IPS-15b (cell line): ENCODE measurements around the gene LXN.
"Not testable (repeated sequence)": the region's sequence is repeated elsewhere in the genome, so short reads cannot be mapped to it uniquely, and the experiment has no call there.

Source experiments
- H3K27me3 ChIP-seq: one replicate; pipeline ENCODE4 v1.6.1; 2013; ENCODE audit warnings: low read length; ENCODE audit not compliant: control insufficient read depth, insufficient read depth
- H3K36me3 ChIP-seq: one replicate; pipeline ENCODE4 v1.6.1; 2013; ENCODE audit warnings: low read length; ENCODE audit not compliant: control insufficient read depth, insufficient read depth
- H3K4me1 ChIP-seq: one replicate; pipeline ENCODE4 v1.6.1; 2013; ENCODE audit warnings: mild to moderate bottlenecking, low read length; ENCODE audit not compliant: control insufficient read depth, insufficient read depth
- H3K4me3 ChIP-seq: one replicate; pipeline ENCODE4 v1.5.1; 2013; ENCODE audit warnings: low read depth, low read length
- H3K9ac ChIP-seq: one replicate; pipeline ENCODE4 v1.6.1; 2013; ENCODE audit warnings: low read depth, mild to moderate bottlenecking, low read length
- H3K9me3 ChIP-seq: one replicate; pipeline ENCODE4 v1.6.1; 2013; ENCODE audit warnings: mild to moderate bottlenecking, low read length; ENCODE audit not compliant: control insufficient read depth, insufficient read depth

Gene LXN

DNA sequence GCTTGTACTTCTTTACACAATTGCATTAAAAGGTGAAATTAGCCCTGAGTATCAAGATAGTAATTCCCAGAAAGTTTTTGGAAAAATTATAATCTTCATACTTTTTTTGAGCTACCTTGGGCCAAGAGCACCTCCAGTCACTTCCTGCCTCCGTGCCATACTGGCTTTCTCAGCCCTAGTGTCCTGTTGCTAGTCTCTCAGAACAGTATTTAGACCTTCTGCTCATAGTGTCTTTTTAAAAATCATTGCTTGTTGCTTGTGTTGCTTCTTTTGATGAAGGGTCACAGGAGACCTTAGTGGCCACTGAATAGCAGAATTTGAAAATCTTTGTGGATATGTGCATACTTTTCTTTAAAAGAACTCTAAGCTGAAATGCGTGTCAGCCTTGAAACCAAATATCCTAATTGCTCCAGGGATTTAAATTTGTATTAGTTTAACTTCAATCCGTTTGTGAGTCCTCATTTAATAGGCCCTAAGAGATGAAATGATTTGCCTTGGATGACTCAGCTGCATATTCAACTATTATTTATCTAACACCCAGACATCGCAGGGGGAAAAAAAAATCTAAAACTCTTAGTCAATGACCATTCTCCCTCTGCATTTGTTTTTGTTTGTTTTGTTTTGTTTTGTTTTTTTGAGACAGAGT, 29.1 kb upstream of the LXN start:
- no peaks in the 10 kb centered on the region for H3K36me3 ChIP-seq
- H3K27me3 ChIP-seq = no peaks in the 10 kb centered on the region
- no peak overlapping the region for H3K4me3 ChIP-seq
- no peak overlapping the region for H3K9ac ChIP-seq
- H3K9me3 ChIP-seq = no peaks in the 10 kb centered on the region
- H3K4me1 ChIP-seq = no peaks in the 10 kb centered on the region

- H3K9ac ChIP-seq = no peak overlapping the region
- H3K27me3 ChIP-seq = no peaks in the 10 kb centered on the region
- H3K4me1 ChIP-seq = no peaks in the 10 kb centered on the region
- H3K9me3 ChIP-seq = no peaks in the 10 kb centered on the region
- no peaks in the 10 kb centered on the region for H3K36me3 ChIP-seq
- no peak overlapping the region for H3K4me3 ChIP-seq
These were observed 28.1 kb upstream of the LXN start for GRCh38 chr3:158700559-158700958.

GRCh38 chr3:158696618-158697017, 24.2 kb upstream of the LXN start:
- peaks cover 3% of the 10 kb centered on the region for H3K36me3 ChIP-seq
- no peaks in the 10 kb centered on the region for H3K27me3 ChIP-seq
- H3K4me3 ChIP-seq = no peak overlapping the region
- no peaks in the 10 kb centered on the region for H3K9me3 ChIP-seq
- no peaks in the 10 kb centered on the region for H3K4me1 ChIP-seq
- H3K9ac ChIP-seq = no peak overlapping the region

DNA sequence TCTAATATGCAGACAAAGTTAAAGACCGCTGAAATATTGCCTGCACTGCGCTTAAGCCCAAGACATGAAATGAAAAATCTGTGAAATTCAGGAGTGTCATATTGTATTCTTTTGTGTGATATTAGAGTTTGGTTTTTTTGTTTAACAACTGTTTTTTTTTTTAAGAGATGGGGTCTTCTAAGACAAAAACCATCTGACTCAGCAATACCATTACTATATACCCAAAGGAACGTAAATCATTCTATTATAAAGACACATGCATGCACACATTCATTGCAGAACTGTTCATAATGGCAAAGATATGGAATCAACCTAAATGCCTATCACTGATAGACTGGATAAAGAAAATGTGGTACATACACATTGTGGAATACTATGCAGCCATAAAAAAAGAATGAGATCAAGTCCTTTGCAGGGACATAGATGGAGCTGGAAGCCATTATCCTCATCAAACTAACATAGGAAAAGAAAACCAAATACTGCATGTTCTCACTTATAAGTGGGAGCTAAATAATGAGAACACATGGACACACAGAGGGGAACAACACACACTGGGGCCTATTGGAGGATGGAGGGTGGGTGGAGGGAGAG, 21.5 kb upstream of the LXN start:
- not testable (repeated sequence) for H3K9me3 ChIP-seq, H3K36me3 ChIP-seq, H3K27me3 ChIP-seq, H3K4me1 ChIP-seq, H3K9ac ChIP-seq, H3K4me3 ChIP-seq

- H3K4me3 ChIP-seq = no peak overlapping the region
- peaks cover 3% of the 10 kb centered on the region for H3K36me3 ChIP-seq
- H3K27me3 ChIP-seq = no peaks in the 10 kb centered on the region
- H3K9ac ChIP-seq = no peak overlapping the region
- H3K4me1 ChIP-seq = no peaks in the 10 kb centered on the region
- H3K9me3 ChIP-seq = no peaks in the 10 kb centered on the region
These were observed 12.7 kb upstream of the LXN start for GRCh38 chr3:158685159-158685558.

DNA sequence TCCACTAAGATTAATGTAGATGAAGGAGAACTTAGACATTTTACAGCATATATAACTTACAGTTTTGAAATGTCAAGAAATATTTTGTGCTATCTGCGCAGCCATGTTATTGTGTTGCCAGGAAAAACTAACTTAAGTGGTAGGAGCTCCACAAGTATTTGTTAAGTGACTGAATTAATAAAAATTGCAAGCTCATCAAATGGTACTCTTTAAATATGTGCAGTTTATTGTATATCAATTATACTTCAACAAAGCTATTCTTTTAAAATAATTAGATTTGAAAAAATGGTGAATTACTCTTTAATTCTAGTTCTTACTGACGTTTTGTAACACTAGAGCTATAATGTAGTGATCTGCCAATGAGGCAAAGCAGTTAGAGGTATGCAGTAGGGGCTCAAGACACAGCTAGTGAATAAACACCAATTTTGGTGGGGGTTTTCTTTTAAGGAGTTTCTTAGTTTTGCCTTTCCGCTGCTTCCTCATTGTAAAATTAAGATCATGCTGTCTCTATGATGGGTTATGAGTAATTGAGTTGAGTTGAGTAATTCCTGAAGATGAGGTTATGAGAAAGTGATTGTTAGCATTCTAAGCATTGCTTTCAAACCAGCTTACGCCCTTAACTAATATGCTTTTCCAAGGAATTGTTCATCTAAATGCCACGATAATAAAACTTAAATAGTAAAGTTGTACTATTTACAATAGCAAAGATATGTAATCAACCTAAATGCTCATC, 10.9 kb upstream of the LXN start:
- Histone ChIP-seq H3K27me3 (no peaks in the 10 kb centered on the region), H3K9me3 (no peaks in the 10 kb centered on the region), H3K36me3 (peaks cover 3% of the 10 kb centered on the region), H3K9ac (no peak overlapping the region), H3K4me3 (no peak overlapping the region), H3K4me1 (no peaks in the 10 kb centered on the region)

DNA sequence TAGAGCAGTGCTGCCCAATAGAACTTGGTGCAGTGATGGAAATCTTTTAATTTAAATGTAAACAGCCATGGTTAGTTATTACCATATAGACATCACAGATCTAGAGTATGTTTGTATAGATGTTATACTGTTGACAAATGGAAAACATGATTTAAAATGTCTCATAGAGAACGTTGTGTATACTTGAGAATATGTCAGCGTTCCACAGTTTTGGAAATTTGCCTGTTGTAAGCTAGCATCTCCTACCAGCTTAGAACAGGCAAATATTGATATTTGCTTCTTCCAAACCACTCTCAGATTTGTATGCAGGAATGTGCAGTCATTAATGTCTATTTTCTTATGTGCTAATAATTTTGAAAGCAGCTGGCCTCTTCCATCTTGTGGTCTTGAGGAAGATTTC, 8.4 kb upstream of the LXN start:
- H3K36me3 ChIP-seq = peaks cover 3% of the 10 kb centered on the region

DNA sequence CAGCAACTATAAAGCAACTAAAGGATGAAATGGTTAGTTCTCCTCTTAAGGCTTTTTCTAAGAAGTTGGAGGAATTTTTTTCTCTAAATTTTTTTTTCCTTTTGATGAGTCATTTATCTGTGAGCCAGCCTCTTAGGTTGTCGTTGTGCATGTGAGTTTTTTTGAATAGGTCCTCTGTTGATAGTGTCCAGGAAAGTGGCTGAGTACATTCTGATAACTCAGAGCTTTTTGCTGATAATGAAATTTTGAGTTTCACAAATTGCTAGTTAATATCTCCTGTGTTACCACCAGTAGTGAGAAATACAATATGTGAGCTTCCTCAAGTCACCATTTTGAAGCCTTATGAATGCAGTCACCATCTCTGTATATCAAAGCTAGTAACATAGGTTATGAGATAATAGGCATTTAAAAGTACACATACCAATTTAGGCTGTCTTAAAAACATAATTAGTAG, 7.1 kb upstream of the LXN start:
- Histone ChIP-seq H3K4me1 (no peaks in the 10 kb centered on the region), H3K9ac (no peak overlapping the region), H3K9me3 (no peaks in the 10 kb centered on the region), H3K4me3 (no peak overlapping the region), H3K36me3 (peaks cover 2% of the 10 kb centered on the region), H3K27me3 (no peaks in the 10 kb centered on the region)

More for the DNA sequence above, 8.4 kb upstream of the LXN start:
- no peak overlapping the region for H3K4me3 ChIP-seq
- no peaks in the 10 kb centered on the region for H3K9me3 ChIP-seq
- no peak overlapping the region for H3K9ac ChIP-seq
- H3K27me3 ChIP-seq = no peaks in the 10 kb centered on the region
- H3K4me1 ChIP-seq = no peaks in the 10 kb centered on the region

GRCh38 chr3:158678687-158679086, 6.2 kb upstream of the LXN start:
- Histone ChIP-seq H3K36me3 (no peaks in the 10 kb centered on the region), H3K27me3 (no peaks in the 10 kb centered on the region), H3K9me3 (no peaks in the 10 kb centered on the region), H3K4me1 (no peaks in the 10 kb centered on the region), H3K4me3 (no peak overlapping the region), H3K9ac (no peak overlapping the region)

GRCh38 chr3:158671821-158672214, 630 bp downstream of the LXN start:
- Histone ChIP-seq H3K4me1 (peaks cover 3% of the 10 kb centered on the region), H3K9me3 (no peaks in the 10 kb centered on the region), H3K36me3 (no peaks in the 10 kb centered on the region), H3K9ac (peak overlapping the region; percentile 62), H3K4me3 (peak overlapping the region; percentile 87), H3K27me3 (no peaks in the 10 kb centered on the region)

GRCh38 chr3:158668506-158668905, 3.9 kb downstream of the LXN start:
- Histone ChIP-seq H3K4me1 (peaks cover 3% of the 10 kb centered on the region), H3K9me3 (no peaks in the 10 kb centered on the region), H3K9ac (no peak overlapping the region), H3K27me3 (no peaks in the 10 kb centered on the region), H3K36me3 (no peaks in the 10 kb centered on the region), H3K4me3 (no peak overlapping the region)

GRCh38 chr3:158666416-158666815, 6.0 kb downstream of the LXN start:
- H3K4me1 ChIP-seq = peaks cover 1% of the 10 kb centered on the region
- peaks cover 3% of the 10 kb centered on the region for H3K36me3 ChIP-seq
- H3K9ac ChIP-seq = no peak overlapping the region
- no peaks in the 10 kb centered on the region for H3K27me3 ChIP-seq
- no peaks in the 10 kb centered on the region for H3K9me3 ChIP-seq
- H3K4me3 ChIP-seq = no peak overlapping the region
